HG03025 (cell line): Measurements from ENCODE around the gene UQCRQ.

Experiments used
- ATAC-seq: cut with Tn5 transposase; IDR thresholded peaks from one replicate; pipeline ENCODE4 v1.9.1; 2021; ENCODE audit warnings: mild to moderate bottlenecking, moderate library complexity; ENCODE audit not compliant: unreplicated experiment, low FRiP score

UQCRQ gene

GRCh38 chr5:132866342-132867045 is at the start of gene UQCRQ, which contains the start of gene GDF9:
TSS of gene UQCRQ (plus strand) at chr5:132866642. CDS start at chr5:132866882, 240 bp downstream.
TSS of gene GDF9 (minus strand) at chr5:132866469. CDS start at chr5:132864533, 1,936 bp downstream.
- peak; percentile 98 for ATAC-seq

- no peak for ATAC-seq
These were observed 49.4 kb upstream of the UQCRQ start for GRCh38 chr5:132817011-132817410.

- no peak for ATAC-seq
These were observed 47.0 kb upstream of the UQCRQ start for GRCh38 chr5:132819468-132819867.

- ATAC-seq: peak; percentile 79
These were observed 46.2 kb upstream of the UQCRQ start for GRCh38 chr5:132820162-132820754.

GRCh38 chr5:132821350-132821749 is 45.1 kb upstream of the UQCRQ start:
- no peak for ATAC-seq

GRCh38 chr5:132821791-132822190 is 44.7 kb upstream of the UQCRQ start:
- ATAC-seq: no peak

GRCh38 chr5:132822650-132823480 is 43.6 kb upstream of the UQCRQ start:
- no peak for ATAC-seq

GRCh38 chr5:132823481-132824050 is 42.9 kb upstream of the UQCRQ start:
- no peak for ATAC-seq

GRCh38 chr5:132824426-132824825 is 42.0 kb upstream of the UQCRQ start:
- ATAC-seq: no peak

GRCh38 chr5:132825033-132825833 is 41.2 kb upstream of the UQCRQ start:
- no peak for ATAC-seq

- no peak for ATAC-seq
These were observed 40.5 kb upstream of the UQCRQ start for GRCh38 chr5:132825834-132826391.

GRCh38 chr5:132826424-132827082 is 39.9 kb upstream of the UQCRQ start:
- no peak for ATAC-seq

- ATAC-seq: no peak
These were observed 38.3 kb upstream of the UQCRQ start for GRCh38 chr5:132827943-132828673.

- no peak for ATAC-seq
These were observed 37.5 kb upstream of the UQCRQ start for GRCh38 chr5:132828846-132829494.

GRCh38 chr5:132829742-132830435 is 36.6 kb upstream of the UQCRQ start:
- ATAC-seq: peak; percentile 62

- peak; percentile 65 for ATAC-seq
These were observed 35.9 kb upstream of the UQCRQ start, which contains the start of gene SHROOM1 for GRCh38 chr5:132830436-132831094. TSS of gene SHROOM1 (minus strand) at chr5:132830647. CDS start at chr5:132826140, 4,507 bp downstream.
